ENCODE measurements around the gene KRTAP16-1. TPM values are rescaled to one million over a fixed set of nuclear protein-coding genes. Genes with fewer than 3 reads are reported as not detected.
"Not testable (repeated sequence)": the region's sequence is repeated elsewhere in the genome, so short reads cannot be mapped to it uniquely, and the experiment has no call there.

Gene KRTAP16-1
- polyA plus RNA-seq, 4 donors, result not detected

DNA sequence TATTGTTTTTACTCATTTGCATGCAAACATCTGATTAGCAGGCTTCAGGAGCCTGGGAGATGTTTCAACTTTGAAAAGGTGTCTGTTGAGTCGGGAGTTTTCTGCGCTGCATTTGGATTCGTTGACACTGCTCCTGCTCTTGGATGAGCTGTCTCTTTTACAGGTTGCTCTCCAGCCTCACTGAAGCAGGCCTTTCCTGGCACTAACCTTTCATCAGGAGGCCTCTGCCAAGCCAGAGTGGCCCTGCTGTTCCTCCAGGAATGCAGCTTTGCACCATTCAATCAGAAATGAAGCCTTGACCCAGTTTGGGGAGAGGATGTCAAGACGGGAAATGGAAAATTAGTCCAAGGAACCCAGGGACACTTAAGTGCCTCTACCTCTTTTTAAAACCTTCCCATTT, 6.1 kb downstream of the KRTAP16-1 start:
- DNase-seq (ENCODE audit: low read depth in 4 of 4, low spot score in 3 of 4), result no peak

DNA sequence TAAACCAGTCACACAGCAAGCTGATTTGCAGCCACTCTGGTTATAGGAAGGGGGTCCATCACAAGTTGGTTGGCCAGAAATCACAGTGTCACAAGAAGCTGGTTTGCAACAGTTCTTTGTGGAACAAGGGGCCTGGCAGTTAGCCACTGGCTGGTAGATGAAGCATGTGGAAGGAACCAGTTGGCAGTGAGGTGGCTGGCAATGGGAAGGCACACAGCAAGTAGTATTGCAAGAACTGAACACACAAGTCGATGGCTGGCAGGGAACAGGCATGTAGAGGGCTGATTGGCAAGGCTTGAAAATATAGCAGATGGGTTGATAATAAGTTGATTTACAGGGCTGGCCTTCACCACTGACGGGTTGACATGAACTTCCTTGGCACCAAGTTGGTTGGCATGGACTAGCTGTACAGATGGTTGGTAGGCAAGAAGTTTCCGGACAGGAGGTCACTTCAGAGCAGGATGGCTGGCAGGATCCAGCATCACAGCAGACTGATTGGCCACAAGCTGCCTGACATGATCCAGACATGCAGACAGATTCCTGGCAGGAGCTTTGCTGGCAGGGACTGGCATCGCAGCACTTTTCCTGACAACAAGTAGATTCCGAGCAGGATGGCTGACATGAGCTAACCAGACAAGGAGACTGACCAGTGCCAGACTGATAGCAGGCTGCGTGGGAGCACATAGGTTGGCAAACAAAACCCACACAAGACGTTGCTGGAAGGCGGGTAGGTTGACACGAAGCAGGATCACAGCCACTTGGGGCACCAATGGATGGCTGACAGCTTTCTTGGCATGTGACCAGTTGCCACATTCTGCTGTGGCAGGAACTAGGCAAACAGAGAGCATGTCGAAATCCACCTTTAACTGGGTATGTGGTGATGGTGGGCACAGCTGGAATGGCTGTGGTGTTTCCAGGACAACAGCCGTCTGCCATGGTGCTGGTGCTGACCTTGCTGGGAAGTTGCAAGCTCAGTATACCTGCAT, 6.9 kb downstream of the KRTAP16-1 start, which contains the start of gene KRTAP29-1:
KRTAP29-1 (minus strand) TSS at position 936 of the 986 bp plus-strand sequence; CDS start at position 936, 0 bp downstream.
- no peak for DNase-seq (ENCODE audit: low read depth in 4 of 4, low spot score in 3 of 4)

DNA sequence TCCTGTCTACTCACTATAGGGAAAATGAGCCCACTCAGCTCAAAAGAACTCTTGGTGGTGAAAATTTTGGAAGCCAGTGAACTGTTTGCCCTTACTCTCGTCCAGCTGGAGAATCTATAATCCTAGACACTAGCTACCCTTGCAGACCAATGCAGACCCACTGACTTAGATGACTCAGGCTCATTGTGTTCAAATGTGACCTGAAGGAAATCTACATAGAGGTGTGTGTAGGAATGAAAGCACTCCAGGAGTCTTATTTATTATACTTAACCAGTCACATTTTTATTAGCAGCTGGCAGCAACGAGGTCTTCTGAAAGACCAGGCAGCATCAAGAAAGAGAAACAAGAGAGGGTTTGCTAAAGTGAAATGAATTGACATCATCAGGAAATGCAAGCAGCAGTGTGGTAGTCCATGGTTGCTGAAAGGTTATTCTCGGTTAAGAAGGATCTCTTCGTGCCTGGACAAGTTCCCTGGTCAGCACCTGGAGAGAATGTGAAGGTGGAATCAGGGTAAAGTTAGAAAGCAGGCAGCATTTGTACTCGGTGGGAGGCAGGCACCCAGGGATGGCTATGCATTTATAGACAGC, 7.8 kb downstream of the KRTAP16-1 start:
- DNase-seq (ENCODE audit: low read depth in 4 of 4, low spot score in 3 of 4), result no peak

DNA sequence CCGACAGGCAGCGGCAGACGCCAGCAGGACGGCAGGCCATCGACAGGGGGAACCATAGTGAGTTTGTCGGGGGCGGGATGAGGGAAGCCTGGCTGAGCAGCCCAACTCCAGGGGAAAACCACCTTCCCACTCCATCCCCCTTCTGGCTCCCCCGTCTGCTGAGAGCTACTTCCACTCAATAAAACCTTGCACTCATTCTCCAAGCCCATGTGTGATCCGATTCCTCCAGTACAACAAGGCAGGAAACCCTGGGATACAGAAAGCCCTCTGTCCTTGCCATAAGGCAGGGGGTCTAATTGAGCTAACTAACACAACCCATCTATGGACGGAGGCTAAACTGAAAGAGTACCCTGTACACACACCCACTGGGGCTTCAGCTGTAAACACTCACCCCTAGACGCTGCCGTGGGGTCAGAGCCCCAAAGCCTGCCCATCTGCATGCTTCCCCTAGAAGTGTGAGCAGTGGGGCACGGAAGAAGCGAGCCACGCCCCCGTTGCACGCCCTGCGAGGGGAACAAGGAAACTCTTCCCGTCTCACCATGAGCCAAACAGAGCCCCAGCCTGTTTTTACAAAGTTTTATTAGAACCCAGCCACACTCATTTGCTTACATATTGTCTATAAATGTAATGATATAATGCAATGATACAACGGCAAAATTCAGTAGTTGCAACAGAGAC, 10.5 kb downstream of the KRTAP16-1 start:
- no peak for DNase-seq (ENCODE audit: low read depth in 4 of 4, low spot score in 3 of 4)

DNA sequence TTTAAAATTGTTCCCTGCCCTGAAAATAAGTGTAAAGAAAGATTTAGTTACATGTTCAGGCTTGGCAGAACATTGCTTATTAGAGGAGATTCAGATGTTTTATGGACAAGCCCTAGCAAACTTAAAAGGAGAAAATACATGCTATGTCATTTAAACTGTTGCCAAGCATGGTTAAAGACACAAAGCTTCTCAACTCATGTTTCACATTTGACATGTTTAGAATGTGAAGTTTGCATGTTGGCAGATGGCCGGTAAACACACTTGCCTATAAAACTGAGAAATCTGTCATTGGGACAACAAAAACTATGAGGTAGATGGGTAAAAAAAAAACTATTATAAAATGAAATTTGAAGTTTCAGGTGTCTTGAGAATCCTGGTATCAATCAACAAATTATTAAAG, 12.3 kb downstream of the KRTAP16-1 start:
- no peak for DNase-seq (ENCODE audit: low read depth in 4 of 4, low spot score in 3 of 4)

DNA sequence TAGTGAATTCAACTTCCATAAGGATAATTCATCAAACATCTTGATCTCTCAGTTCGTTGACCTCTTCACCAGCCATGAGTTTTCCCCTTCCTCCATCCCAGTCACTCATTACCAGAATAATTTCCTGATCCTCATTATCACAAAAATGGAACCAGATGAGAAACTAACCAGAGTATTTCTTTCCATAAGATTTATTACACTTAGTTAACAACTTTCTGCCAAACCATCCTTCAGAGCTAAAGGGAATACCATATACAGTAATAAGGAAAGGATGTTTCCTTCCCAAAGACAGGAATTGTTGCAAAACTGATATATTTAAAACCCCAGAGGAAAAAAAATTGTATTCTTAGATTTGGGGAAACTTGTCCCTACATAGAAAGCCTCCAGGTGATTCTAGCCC, 15.1 kb downstream of the KRTAP16-1 start:
- DNase-seq (ENCODE audit: low read depth in 4 of 4, low spot score in 3 of 4), result no peak

DNA sequence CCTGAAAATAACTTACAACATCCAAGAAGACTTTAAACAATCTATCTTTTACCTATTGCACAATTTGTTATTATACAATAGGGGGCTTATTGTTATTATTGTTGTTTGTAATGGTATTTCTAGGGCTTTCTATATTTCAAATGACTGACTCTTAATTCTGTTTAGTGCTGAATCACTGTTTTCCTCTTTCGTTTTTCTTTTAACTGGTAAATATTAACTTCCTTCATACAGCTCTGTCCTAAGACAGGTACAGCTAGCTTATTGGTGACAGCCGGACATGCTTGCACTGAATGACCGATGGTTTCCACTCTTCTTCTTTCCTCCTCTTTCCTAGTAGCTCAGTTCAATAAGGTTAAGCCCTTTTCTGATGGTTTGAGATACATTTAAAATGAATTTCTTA, 22.1 kb downstream of the KRTAP16-1 start:
- no peak for DNase-seq (ENCODE audit: low read depth in 4 of 4, low spot score in 3 of 4)

DNA sequence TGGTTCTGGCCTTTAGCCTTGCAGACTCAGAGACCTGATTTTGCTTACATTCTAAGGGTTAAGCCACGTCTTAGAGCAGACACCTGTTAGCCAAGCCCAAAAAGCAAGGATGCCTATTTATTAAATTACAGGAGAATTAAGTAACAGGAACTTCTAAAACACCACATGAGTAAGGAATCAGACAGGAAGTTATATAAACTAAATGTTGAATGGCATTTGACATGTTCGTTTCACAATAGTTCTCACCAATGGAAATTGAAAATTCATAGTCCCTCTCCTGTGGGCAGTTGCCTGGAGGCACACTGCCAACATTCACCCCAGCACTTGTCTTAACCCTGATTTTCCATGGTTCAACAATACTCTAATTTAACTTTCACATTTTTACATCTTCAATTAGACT, 24.6 kb downstream of the KRTAP16-1 start:
- DNase-seq (ENCODE audit: low read depth in 4 of 4, low spot score in 3 of 4), result no peak

DNA sequence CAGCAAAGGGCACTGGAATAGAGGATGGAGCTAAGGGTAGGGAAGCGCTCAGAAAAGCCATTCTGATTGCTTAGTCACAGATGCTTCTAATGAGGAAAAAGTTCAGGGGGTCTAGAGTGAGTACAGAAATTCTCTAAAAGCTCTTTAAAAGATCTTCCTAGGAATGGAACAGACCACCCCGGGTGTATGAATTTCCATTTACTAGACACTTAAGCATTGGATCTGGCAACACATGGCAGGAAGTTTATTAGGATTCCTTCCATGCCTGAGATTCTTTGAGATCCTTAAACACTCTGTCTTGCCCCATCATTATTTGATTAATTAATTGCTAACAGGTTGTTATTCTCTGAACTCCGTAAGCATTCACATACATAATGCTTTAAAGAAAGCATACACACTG, 25.1 kb downstream of the KRTAP16-1 start:
- DNase-seq (ENCODE audit: low read depth in 4 of 4, low spot score in 3 of 4), result no peak

DNA sequence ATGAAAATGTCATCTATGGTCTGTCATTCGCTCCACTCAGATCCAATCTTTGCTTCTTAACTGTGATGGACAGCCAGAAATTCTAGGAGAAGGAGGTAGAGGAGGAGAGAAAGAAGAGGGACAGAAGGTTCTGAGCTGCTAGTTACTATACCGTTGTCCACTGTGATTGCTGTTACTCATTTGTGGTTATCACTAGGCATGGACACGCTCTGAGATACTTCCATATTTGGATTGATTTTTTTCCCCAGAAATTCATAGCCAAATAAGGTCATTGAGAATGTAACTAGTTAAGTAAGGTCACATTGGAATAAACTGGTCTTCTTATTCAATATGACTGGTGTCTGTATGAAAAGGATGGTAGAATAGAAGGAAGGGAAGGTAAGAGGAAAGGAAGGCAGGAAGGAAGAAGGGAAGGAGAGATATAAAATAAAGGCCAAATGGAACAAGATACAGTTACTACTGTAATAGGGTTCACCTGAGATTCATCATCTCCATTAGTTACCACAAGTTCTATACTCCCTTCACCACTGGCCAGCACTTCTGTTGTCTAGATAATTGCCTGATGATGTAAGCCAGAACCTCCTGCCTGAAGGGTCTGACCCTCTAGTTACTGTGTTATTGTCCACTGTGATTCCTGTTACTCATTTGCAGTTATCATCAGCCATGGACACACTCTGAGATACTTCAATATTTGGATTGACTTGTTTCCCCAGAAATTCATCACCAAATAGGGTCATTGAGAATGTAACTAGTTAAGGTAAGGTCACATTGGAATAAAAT, 30.7 kb downstream of the KRTAP16-1 start:
- DNase-seq (ENCODE audit: low read depth in 4 of 4, low spot score in 3 of 4), result no peak

DNA sequence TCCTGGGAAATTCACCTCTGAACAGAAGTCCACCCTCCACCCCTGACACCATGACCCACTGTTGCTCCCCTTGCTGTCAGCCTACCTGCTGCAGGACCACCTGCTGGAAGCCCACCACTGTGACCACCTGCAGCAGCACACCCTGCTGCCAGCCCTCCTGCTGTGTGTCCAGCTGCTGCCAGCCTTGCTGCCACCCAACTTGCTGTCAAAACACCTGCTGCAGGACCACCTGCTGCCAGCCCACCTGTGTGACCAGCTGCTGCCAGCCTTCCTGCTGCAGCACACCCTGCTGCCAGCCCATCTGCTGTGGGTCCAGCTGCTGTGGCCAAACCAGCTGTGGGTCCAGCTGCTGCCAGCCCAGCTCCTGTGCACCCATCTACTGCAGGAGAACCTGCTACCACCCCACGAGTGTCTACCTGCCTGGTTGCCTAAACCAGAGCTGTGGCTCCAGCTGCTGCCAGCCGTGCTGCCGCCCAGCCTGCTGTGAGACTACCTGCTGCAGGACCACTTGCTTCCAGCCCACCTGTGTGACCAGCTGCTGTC, 33.4 kb downstream of the KRTAP16-1 start, which contains the start of gene KRTAP9-7:
KRTAP9-7 (plus strand) TSS at position 51 of the 543 bp plus-strand sequence; CDS start at position 51, 0 bp downstream.
- not testable (repeated sequence) for DNase-seq (ENCODE audit: low read depth in 4 of 4, low spot score in 3 of 4)

DNA sequence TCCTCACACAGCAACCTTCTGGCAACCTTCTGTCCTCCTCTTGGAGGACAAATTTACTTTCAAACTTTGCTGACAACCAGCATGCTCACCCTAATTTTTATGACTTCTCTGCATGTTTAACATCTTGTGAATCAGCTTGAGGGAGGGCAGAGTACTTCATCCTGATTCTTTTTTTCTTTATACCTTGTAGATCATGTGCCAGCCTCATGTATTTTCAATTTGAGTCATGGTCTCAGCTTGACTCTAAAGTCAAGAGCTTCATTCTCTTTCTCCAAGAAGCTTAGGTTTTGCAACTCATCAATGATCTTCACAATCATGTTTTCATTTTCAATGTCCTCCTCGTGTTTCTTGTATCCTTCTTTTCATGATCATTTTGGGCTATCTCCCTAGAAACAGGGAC, 37.3 kb downstream of the KRTAP16-1 start:
- DNase-seq (ENCODE audit: low read depth in 4 of 4, low spot score in 3 of 4), result no peak

DNA sequence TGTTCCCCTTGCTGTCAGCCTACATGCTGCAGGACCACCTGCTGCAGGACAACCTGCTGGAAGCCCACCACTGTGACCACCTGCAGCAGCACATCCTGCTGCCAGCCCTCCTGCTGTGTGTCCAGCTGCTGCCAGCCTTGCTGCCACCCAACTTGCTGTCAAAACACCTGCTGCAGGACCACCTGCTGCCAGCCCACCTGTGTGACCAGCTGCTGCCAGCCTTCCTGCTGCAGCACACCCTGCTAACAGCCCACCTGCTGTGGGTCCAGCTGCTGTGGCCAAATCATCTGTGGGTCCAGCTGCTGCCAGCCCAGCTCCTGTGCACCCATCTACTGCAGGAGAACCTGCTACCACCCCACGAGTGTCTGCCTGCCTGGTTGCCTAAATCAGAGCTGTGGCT, 37.8 kb downstream of the KRTAP16-1 start:
- not testable (repeated sequence) for DNase-seq (ENCODE audit: low read depth in 4 of 4, low spot score in 3 of 4)

DNA sequence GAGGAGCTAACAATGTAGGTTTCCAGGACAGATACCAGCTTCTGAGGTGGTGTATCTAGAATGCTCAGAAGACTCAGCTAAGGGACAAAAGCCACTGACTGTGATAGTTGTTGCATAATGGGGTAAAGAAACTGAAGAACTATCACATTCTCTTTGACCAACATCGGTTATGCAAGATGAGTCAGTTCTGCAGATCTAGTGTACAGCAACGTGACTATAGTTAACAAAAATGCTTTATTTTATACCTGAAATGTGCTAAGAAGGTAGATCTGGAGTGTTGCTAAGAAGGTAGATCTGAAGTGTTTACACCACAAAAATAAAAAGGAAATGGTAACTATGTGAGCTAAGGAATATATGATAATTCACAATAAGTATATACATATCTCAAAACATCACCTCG, 41.4 kb downstream of the KRTAP16-1 start:
- DNase-seq (ENCODE audit: low read depth in 4 of 4, low spot score in 3 of 4), result no peak

DNA sequence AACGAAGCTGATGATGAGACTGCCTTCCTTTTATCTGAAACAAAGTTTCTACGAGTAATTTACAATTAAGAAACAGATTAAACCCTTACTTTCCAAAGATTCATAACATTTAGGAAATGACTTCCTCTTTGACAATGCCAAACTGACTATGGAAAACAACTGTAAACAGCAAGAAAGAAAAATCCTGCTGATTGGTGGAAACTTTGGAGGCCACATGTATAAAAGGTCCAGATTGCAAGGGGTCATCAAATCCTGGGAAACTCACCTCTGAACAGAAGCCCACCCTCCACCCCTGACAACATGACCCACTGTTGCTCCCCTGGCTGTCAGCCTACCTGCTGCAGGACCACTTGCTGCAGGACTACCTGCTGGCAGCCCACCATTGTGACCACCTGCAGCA, 44.0 kb downstream of the KRTAP16-1 start, which contains the start of gene KRTAP9-6:
KRTAP9-6 (plus strand) TSS at position 301 of the 400 bp plus-strand sequence; CDS start at position 301, 0 bp downstream.
- DNase-seq (ENCODE audit: low read depth in 4 of 4, low spot score in 3 of 4), result no peak

DNA sequence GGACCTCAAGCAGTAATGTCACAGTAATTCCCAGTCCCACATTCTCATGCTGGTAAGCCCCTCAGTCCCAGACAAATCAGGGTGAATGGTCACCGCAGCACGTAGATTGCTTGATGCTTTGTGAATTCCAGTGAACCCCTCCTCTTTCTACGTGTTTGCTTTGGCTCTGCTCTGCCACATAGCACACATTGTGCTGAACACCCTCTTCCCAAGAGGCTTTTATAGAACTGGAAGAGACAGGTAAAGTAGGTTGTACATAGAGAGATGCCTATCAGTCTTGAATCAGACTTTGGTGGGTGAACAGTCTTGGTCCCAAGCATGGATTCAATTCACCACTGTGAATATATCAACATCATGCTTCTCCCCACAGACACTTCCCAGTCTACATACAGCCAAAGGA, 44.5 kb downstream of the KRTAP16-1 start:
- no peak for DNase-seq (ENCODE audit: low read depth in 4 of 4, low spot score in 3 of 4)

DNA sequence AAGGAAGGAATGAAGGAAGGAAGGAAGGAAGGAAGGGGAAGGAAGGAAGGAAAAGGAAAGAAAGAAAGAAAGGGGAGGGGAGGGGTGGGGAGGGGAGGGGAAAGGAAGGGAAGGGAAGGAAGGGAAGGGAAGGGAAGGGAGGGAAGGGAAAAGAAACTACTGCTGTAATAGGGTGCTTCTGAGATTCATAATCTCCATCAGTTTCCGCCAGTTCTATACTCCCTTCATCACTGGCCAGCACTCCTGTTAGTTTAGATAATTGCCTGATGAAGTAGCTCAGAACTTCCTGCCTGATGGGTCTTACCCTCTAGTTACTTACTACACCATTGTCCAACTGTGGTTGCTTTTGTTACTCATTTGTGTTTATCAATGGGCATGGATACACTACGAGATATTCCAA, 45.9 kb downstream of the KRTAP16-1 start:
- no peak for DNase-seq (ENCODE audit: low read depth in 4 of 4, low spot score in 3 of 4)

DNA sequence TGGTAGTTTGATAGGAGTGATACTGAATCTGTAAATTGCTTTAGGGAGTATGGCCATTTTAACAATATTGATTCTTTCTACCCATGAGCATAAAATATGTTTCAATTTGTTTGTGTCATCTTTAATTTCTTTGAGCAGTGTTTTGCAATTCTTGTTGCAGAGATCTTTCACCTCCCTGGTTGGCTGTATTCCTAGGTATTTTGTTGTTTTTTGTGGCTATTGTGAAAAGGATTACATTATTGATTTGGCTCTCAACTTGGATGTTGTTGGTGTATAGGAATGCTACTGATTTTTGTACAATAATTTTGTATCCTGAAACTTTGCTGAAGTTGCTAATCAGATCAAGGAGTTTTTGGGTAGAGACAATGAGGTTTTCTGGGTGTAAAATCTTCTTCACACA, 50.7 kb downstream of the KRTAP16-1 start:
- DNase-seq (ENCODE audit: low read depth in 4 of 4, low spot score in 3 of 4), result no peak

Measured in left renal pelvis (tissue), 4 donors.